ENCODE results near the gene NF2.

NF2 gene

DNA sequence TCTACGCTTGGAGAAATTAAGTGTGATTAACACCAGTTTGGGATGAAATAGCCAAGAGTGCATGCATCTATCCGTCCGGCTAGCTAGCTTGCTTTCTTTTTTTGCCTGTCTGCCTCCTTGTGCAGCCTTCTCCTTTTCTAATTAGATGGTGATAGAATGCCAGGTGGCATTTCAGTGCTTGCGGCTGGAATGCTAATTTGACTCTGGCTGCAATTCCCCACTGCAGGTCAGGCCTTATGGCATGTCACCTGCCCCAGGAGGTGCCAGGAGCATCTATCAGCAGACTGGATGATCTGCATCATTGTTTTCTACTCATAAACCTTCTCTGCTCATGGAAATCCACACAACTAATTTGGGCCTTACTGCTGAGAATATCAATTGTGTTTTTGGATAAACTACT lies 65.2 kb downstream of the NF2 start:
- no peak for DNase-seq (ENCODE audit: low spot score)

GRCh38 chr22:29670626-29671025 lies 67.2 kb downstream of the NF2 start:
- DNase-seq (ENCODE audit: low spot score): no peak

GRCh38 chr22:29673361-29674066 lies 70.1 kb downstream of the NF2 start:
- no peak for DNase-seq (ENCODE audit: low spot score)

GRCh38 chr22:29674121-29674520 lies 70.7 kb downstream of the NF2 start:
- no peak for DNase-seq (ENCODE audit: low spot score)

DNA sequence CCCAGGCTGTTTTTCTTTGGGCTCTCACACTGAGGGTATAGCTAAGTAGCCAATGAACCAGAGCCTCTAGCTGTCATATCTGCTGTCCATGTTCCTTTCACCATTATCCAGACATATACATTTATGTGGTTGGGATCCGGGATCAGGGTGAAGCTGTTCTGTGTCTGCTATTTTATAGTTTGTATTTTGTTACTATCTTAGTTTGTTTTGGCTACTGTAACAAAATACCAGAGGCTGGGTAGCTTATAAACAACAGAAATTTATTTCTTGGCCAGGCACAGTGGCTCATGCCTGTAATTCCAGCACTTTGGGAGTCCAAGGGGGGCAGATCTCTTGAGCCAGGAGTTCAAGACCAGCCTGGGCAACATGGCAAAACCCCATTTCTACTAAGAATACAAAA lies 75.9 kb downstream of the NF2 start:
- DNase-seq (ENCODE audit: low spot score): no peak

DNA sequence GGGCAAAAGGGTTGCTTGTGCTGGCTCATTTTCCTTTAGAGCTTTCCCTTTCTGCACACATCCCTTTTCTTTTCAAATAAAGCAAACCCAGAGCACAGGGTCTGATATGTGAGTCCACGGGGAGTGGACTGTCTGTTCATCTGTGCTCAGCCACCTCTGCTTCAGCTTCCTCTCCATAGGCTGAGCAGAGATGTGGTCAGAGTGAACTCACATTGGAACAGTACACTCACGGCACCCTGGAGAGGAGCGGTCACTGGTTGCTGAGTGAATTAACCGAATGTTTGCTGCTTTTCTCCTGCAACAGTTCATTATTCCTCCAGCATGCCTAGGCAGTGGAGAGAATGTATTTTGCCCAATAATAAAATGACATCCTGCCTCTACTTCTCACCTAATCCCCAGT lies 80.1 kb downstream of the NF2 start:
- no peak for DNase-seq (ENCODE audit: low spot score)

GRCh38 chr22:29684244-29684643 lies 80.8 kb downstream of the NF2 start:
- no peak for DNase-seq (ENCODE audit: low spot score)

DNA sequence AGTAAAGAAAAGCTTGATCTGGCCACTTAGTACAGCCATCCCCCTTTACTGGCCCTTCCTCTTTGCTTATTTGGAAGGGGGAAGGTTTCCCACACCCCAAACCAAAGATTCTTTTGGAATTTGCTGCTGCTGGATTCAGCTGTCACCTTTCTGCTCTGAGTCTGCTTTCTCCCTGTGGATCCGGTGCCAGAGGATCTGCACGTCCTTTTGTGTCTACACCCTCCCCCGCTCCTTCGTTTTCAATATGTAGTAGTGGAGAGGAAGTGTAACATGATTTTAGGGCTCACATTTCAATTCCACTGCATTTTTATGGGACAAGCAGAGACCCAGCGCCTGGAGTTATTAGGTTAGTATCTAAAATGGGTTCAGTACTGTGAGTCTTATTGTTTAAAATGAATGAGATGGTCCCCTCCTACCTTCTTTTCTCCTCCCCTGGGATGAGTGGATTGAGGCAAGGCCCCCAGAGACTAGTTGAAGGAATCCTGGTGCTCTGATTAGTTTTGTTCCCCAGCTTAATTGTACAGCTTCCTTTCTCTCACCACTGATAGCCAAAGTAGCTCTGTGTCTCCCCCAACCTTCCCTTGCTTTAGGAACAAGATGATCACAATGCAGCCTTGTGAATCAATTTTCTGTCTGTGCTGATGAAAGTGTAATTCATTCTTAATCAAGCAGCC lies 85.9 kb downstream of the NF2 start:
- DNase-seq (ENCODE audit: low spot score): no peak

DNA sequence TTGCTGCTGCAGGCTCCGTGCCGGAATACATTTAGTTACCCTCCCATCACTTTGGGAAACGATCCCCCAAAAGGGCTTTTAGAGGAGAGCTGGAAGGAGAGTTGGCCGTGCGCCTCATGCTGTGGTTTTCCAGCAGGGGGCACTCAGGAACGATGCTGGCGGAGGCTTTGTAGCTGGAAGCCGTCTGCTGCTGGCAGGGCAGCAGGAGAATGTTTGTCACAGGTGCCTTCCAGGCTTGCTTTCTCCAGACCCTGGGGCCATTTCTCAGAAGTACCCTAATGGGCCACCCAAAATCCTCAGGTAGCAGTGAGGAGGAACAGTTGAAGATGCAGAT lies 86.4 kb downstream of the NF2 start:
- peak; percentile 74 for DNase-seq (ENCODE audit: low spot score)

GRCh38 chr22:29690476-29690875 lies 87.0 kb downstream of the NF2 start:
- no peak for DNase-seq (ENCODE audit: low spot score)

GRCh38 chr22:29691636-29692326 lies 88.3 kb downstream of the NF2 start:
- no peak for DNase-seq (ENCODE audit: low spot score)

DNA sequence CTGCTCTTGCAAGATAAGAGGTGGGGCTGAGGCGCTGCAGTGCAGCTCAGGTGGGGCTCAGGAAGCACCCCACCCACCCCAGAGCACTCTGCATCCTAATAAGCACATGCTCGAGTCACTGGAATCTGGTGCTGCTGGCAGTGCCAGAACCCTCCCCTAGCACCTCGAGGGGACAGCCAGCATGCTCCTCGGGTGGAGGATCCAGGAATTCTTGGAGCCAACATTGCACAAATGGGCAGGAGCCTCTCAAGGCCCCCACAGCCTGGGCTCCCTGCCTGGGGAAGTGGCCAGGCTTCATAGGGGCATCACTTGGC lies 88.9 kb downstream of the NF2 start:
- no peak for DNase-seq (ENCODE audit: low spot score)

DNA sequence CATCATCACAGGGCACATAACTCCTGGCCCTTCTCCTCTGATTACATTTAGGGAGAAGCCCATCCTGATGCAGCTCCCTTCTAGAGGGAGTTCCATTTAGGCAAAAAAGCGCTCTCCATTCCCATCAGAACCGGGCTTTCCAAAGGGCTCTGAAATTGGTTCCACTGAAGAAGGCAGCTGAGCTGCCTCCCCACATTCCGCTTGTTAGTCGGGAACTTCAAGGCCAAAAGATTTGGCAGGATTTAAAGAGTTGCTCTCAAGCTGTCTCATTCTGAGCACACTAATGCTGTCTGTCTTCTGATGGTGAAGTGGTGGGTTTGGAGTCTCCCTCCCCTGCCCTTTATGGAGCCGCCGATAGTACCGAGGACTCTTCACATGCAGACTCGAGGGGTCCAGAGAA lies 89.7 kb downstream of the NF2 start:
- DNase-seq (ENCODE audit: low spot score): no peak

DNA sequence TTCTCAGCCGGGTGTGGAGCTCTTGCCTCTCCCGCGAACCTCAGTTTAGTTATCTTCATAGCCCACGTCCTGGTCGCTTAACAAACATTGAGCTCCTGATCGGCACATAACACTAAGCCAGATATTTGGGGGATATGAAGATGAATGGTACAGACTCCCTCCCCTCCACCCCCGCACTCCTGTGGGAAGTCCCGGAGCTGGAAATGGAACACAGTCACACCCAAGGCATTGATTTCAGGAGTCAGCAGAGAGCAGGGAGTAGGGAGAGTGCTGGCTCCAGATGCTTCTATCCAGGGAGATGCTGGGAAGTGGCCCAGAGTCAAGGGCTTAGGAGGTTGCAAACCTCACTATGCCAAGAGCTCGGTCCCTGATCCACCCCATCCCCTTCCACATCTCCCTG lies 90.2 kb downstream of the NF2 start:
- no peak for DNase-seq (ENCODE audit: low spot score)

GRCh38 chr22:29695129-29695926 lies 91.9 kb downstream of the NF2 start:
- no peak for DNase-seq (ENCODE audit: low spot score)

- DNase-seq (ENCODE audit: low spot score): no peak
These were observed 94.6 kb downstream of the NF2 start for GRCh38 chr22:29697853-29698598.

- no peak for DNase-seq (ENCODE audit: low spot score)
These were observed 96.9 kb downstream of the NF2 start for GRCh38 chr22:29700206-29700899.

DNA sequence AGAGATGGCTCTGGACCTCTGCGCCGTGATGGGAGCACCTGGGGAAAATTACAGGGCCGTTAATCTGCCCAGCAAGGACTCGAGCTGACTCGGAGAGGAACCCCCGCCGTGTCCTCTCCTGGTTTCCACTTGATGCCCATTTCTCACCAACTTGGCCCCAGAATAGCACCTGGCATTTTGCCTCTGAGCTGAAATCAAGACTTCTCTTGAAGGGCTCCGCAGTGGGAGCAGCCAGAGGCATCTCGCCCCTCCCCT lies 97.4 kb downstream of the NF2 start:
- DNase-seq (ENCODE audit: low spot score): no peak

- DNase-seq (ENCODE audit: low spot score): no peak
These were observed 97.9 kb downstream of the NF2 start for GRCh38 chr22:29701155-29701999.

GRCh38 chr22:29702000-29702930 lies 98.8 kb downstream of the NF2 start:
- DNase-seq (ENCODE audit: low spot score): peak; percentile 87

Data from D341Med (cell line).